GM21367 (cell line): Measurements from ENCODE around the gene KMO.

ENCODE experiments used
- ATAC-seq: cut with Tn5 transposase; IDR thresholded peaks from one replicate; pipeline ENCODE4 v1.9.1; 2021; ENCODE audit not compliant: unreplicated experiment

The KMO gene

GRCh38 chr1:241645199-241645598 lies 113.0 kb downstream of the KMO start:
- no peak for ATAC-seq
